Stimulated activated CD8-positive, alpha-beta memory T cell treated with anti-CD3 and anti-CD28 coated beads, Interleukin-15, amount 100 ng/mL, for 48 hours (primary cell): ENCODE data around the gene RAB43.
A peak's percentile ranks its signal among the peaks of the same experiment; 100 is the strongest.
"Not testable (repeated sequence)": the region's sequence is repeated elsewhere in the genome, so short reads cannot be mapped to it uniquely, and the experiment has no call there.

Source experiments
- DNase-seq, 2 donors: peaks; one replicate each; pipeline ENCODE4 v3.0.0-alpha.2; 2020; ENCODE audit warnings: low read depth in 2 of 2

RAB43 gene

GRCh38 chr3:129121792-129122411 is at the start of gene RAB43:
Gene RAB43 (minus strand): TSS chr3:129121804. CDS start chr3:129121489, 315 bp downstream.
- peak; percentile 79 to 84 for DNase-seq

DNA sequence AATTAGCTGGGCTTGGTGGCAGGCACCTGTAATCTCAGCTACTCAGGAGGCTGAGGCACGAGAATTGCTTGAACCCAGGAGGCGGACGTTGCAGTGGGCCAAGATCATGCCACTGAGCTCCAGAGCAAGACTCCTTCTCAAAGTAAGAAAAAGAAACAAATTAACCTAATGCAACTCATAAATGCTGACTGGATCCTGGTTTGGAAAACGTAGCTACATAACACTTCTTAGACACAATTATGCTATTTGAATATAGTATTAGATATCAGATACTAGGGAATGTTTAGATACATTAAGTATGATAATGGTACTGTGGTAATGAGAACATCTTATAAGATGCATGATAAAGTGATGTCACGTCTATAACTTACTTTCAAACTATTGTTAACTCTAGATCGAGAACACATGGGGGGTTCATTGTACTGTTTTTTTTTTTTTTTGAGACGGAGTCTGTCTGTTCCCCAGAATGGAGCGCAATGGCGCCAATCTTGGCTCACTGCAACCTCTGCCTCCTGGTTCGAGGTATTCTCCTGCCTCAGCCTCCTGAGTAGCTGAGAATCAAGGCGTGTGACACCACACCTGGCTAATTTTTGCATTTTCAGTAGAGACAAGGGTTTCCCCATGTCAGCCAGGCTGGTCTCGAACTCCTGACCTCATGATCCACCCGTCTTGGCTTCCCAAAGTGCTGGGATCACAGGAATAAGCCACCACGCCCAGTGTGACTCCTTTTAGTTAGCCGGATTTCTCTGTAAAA is 45.2 kb upstream of the RAB43 start:
- DNase-seq: no peak

- DNase-seq: not testable (repeated sequence)
Observed at GRCh38 chr3:129165594-129165993, 44.0 kb upstream of the RAB43 start.

DNA sequence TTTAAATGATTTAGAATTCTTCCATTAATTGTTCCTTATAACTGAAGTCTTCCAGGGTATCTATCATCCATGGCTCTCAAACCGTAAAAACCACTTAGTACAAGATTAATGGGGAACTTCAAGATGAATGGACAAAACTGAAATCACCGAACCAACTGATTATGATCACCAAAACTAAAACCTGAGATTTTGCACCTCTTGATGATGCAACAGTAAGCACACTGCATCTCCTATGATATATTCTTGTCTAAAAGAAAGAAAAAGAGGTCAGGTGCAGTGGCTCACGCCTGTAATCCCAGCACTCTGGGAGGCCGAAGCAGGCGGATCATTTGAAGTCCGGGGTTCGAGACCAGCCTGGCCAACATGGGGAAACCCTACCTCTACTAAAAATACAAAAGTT is 42.9 kb upstream of the RAB43 start:
- DNase-seq: no peak

GRCh38 chr3:129162729-129163579 is 41.4 kb upstream of the RAB43 start:
- DNase-seq: no peak

DNA sequence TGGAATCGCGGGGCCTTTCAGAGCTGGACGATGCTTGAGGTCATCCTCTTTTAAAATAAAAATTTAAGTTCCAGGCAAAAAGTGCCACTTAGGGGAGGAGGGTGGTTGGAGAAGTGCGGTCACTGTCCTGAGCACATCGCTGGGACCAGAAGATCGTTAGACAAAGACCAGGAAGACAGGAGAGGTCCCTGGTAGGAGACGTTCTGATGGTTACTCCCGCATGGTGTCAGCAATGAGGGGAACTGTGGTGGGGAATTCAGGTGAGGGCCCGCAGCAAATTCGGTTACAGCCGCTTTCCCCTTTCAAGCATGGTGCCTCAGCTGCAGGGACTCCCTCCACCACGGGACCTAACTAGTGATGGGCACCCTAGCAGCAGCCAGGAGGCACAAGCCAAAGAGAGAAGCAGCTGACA is 40.3 kb upstream of the RAB43 start:
- DNase-seq: no peak

- peak; percentile 83 to 89 for DNase-seq
Observed at GRCh38 chr3:129160891-129161859, 39.6 kb upstream of the RAB43 start, which contains the start of gene ISY1. Gene ISY1 (minus strand): TSS chr3:129161063. CDS start chr3:129160975, 88 bp downstream.

- DNase-seq: no peak
Observed at GRCh38 chr3:129144786-129145185, 23.2 kb upstream of the RAB43 start.

DNA sequence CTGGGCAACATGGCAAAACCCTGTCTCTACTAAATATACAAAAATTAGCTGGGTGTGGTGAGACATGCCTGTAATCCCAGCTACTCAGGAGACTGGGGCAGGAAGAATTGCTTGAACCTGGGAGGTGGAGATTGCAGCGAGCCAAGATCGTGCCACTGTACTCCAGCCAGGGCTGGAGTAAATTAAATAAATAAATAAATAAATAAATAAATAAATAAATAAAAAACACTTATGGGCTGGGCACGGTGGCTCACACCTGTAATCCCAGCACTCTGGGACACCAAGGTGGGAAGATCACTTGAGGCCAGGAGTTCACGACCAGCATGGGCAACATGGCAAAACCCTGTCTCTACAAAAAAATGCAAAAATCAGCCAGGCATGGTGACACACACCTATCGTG is 19.4 kb upstream of the RAB43 start:
- DNase-seq: not testable (repeated sequence)

DNA sequence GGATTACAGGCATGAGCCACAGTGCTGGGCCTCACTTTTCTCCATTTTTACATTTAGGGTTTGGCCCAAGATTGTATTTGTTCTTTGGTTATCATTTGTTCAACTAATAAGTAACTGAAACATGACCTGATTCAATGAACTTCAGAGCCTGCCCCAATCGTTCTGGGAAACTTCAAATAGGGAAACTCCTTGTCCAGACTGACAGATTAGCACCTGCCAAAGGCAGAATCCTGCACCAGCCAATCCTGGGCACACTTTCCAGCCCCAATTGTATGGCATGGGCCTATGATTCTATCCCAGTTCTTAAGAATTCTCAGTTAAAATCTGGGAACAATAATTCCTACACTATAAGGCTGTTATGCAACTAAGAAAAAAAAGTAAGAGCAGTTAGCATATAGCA is 18.3 kb upstream of the RAB43 start:
- no peak for DNase-seq

DNA sequence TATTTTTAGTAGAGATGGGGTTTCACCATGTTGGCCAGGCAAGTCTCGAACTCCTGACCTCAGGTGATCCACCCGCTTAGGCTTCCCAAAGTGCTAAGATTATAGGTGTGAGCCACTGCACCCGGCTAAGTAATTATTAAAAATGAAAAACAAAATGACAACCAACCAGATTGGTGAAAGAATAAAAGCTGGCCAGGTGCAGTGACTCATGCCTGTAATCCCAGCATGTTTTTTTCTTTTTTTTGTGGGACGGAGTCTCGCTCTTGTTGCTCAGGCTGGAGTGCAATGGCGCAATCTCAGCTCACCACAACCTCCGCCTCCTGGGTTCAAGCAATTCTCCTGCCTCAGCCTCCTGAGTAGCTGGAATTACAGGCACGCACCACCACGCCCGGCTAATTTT is 14.7 kb upstream of the RAB43 start:
- DNase-seq: not testable (repeated sequence)

GRCh38 chr3:129132097-129132866 is 10.7 kb upstream of the RAB43 start:
- DNase-seq: no peak

- DNase-seq: no peak
Observed at GRCh38 chr3:129131465-129132088, 10.0 kb upstream of the RAB43 start.

- no peak for DNase-seq
Observed at GRCh38 chr3:129130291-129130813, 8.7 kb upstream of the RAB43 start.

DNA sequence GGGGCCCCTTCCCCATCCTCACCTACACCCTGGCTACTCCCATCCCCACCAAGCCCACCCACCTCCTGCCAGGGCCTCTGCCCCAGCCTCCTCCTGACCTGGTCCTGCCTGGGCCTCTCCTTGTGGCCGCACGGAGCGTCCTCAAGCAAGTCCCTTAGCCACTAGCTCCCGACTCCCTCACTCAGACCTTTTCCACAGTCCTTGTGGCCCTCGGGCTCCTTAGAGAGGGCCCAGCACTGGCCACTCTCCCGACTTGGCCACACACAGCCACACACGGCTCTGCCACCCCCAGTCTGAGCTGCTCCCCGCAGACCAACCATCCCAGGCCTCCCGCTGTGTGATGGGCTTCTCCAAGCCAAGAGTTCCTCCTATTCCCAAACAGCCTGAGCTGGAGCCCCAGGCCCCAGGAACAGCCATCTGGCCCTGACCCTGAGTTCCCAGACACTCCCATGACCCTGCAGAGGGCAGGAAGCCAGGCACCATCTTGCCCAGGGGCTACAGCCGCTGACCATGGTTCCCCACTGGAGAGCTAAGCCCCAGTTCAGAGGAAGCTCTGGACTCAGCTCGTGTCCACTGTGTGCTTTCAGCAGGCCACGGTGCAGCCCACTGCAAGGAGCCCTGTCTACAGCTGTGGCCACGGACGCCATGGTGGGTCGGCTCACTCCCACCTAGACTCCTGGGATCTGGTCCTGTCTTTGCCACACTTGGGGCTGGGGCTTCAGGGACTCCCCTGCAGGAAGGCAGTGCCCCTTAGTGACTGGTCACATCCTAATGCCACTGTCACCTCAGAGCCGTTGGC is 7.0 kb upstream of the RAB43 start:
- no peak for DNase-seq

- no peak for DNase-seq
Observed at GRCh38 chr3:129126726-129127280, 5.2 kb upstream of the RAB43 start.

DNA sequence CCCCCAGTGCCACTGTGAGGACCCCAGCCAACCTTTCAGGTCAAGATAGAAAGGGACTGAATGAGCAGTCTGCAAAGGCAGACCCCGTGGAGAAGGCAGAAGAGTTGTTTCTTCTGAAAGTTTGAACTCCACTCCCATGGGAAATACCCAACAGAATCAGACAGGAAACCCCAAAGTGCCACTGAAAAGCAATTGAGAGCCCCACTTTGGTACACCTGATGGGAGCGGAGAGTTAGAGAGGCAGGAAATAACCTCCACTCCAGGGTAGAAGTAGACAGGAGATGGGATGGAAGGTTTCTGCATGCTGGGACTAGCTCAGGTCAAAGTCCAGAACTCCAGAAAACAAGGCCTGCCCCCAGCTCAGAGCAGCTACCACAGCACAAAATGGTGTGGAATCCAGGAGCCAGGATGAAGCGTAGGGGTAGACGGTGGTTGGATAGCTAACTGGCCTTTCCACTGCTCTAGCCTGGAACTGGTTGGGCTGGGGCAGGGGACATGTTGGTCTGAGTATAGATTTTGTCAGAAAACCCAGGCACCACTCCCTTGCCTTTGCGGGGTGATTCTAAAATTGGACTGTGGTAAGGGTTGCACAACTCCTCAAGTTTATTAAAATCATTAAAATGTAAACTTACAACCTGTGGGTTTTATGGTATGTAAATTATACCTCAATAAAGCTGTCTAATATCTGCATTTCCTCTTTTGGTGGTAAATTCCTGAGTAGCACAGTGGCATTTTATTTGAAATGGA is 1.9 kb upstream of the RAB43 start:
- no peak for DNase-seq
